CD4-positive, alpha-beta T cell treated with Interleukin-15 for 1 hour (primary cell): ENCODE results near the gene BAAT.
"Not testable (repeated sequence)": the region's sequence is repeated elsewhere in the genome, so short reads cannot be mapped to it uniquely, and the experiment has no call there.

Source experiments
- DNase-seq: peaks from one replicate; pipeline ENCODE4 v3.0.0-alpha.2; 2020

The BAAT gene

DNA sequence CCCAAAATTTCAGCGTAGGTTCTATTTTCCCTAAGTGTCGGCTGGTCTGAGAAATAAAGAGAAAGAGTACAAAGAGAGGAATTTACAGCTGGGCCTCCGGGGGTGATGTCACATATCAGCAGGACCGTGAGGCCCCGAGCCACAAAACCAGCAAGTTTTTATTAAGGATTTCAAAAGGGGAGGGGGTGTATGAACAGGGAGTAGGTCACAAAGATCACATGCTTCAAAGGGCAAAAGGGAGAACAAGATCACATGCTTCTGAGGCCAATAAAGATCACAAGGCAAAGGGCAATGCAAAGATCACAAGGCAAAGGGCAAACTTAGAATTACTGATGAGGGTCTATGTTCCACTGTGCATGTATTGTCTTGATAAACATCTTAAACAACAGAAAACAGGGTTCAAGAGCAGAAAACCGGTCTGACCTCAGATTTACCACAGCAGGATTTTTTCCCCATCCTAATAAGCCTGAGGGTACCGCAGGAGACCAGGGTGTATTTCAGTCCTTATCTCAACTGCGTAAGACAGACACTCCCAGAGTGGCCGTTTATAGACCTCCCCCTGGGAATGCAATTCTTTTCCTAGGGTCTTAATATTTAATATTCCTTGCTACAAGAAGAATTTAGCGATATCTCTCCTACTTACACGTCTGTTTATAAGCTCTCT is at the start of gene BAAT:
TSS of gene BAAT (minus strand) at position 134 of the 664 bp plus-strand sequence. CDS start 13,602 bp downstream, outside the sequence.
- not testable (repeated sequence) for DNase-seq

DNA sequence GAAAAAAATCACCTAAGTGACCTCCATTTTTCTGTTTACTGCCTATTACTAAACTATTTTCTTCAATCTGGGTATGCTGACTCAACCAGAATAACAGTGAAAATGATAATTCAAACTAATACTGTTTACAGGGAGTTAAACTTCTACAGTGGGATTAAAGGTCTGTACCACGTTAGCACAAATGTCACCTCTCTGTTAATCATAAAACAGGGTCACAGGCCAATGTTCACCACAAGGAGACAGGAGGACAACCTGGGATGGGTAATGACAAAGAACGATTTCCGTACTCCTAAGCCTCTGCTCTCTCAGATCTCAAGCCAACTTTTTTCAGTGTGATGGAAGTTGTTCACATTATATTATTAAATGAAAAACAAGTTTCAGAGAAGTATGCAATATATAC is 48.4 kb upstream of the BAAT start:
- no peak for DNase-seq

DNA sequence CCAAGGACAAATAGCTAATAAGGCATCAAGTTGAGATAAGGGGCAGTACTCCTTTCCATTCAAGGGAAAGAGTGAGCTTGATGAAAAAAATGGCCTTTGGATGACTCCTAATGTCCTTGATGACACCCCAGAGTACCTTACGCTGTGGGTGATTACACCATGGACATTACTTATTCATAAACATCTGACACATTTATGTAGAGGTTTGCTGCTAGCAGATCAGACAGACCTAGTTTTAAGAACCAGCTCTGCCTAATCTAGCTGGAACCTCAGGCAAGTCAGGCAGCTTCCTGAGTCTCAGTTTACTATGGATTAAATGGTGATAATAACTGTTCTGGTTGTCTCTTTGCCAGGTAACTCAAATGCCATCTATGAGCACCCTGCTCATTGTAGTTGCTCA is 47.9 kb upstream of the BAAT start:
- DNase-seq, result no peak

DNA sequence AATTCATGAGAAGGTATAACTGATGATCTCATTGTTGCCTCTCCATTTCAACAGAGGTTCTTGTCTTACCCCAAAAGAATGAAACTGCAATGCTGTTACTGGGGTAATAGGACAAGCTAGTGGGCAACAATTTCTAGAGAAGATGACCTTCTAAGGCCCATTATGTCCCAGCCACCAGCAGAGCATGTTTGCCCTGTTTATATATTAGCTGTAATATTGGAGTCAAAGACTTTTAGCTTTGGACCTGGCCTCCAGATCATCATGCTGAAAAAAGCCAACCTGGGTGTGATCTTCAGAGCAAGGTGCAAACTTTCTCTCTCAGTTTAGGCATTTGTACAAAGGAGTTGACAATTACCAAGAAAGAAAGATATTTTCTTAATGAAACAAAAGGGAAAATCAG is 47.4 kb upstream of the BAAT start:
- no peak for DNase-seq

DNA sequence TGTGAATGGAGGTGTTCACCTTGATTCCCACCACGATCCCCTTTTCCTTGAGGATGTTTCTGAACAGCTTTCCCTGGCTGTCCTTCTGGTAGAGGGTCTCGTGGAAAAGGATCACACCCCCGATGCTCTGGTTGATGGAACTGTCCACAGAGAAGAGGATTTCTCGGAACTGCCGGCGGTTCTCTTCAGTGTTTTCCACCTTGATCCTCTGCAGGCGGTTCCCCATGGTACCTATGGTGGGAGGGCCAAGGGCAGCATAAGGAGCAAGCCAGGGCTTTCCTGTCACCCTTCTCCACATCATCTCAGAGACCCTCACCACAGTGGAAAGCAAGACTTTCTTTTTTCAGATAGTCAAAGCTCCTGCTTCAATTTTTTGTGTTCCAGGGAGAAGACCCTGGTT is 44.9 kb upstream of the BAAT start:
- DNase-seq, result no peak

DNA sequence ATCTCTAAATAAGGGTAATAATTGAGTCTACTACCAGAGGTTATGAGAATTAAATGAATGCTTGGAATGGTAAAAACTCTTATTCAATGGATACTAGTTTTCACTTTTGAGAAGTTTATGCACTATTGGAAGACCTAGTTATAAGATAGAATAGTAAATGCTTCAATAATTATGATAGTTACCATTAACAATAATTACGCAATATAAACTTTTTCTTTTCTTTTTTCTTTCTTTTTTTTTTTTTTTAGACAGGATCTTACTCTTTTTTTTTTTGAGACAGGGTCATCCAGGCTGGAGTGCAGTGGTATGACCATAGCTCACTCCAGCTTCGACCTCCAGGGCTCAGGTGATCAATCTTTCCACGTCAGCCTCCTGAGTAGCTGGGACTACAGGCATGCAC is 44.1 kb upstream of the BAAT start:
- no peak for DNase-seq

DNA sequence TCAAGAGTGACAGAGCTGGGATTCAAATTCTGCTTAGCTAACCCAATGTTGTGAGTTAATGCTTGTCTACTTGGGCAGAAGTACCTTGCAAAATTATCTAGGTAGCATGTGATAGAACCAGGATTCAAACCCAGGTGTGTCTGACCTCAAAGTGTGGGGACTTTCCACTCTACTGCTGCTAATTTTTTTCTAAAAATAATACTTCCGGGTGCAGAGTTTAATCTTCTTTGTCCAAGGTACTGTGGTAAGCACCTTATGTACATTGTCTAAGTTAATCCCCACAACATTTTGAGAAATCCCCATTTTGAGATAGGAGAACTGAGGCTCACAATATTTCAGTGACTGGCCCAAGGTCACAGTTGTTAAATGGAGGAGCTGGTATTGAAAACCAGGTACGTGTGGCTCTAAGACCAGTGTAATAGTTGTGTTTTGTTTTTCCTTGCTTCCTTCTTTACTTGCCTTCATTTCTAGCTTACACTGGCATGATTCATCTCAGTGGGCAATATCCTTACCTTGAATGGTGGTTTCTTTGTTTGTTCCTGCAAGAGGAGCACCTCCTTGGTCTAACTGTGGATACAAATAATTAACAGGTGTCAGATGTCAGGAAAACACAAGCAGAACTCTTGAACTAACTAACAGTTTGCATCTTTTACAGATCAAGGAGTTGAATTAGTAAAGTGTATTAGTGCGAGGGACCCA is 43.3 kb upstream of the BAAT start:
- DNase-seq, result no peak

DNA sequence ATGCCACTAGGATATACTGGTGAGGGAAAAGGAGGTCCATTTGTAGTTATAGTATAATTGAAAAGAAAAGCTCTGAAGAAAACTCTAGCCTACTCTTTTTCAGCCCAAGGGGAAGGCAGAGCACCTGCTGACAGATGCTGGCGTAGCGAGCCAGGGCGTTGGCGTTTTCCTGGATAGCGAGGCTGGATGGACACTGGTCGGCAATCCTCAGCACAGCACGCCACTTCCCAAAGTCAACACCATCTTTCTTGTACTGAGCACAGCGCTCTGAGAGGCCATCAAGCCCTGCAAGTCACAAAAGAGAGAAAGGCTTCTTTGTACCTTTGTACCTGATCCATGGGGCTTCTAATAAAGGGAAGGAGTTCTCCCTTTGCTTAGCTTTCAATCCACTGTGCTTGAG is 42.6 kb upstream of the BAAT start:
- DNase-seq, result no peak

DNA sequence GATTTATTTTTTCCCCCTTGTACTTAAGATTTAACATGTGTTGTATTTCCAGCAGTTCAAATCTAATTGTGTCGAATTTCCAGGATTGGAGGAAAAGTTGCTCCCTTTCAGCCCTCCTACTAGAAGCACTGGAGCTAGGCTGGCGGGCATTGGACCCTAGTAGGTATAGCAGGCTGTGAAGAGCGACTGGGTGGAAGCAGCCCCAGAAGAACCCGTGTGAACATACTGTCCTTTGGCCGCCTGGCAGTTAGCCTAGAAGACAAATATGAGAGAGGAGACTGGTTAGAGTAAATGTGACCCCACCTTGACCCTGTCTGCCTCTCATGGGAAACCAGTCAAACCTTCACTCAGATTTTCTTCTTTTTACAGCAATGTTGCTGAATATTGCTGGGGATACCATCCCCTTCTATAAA is 36.9 kb upstream of the BAAT start:
- no peak for DNase-seq

DNA sequence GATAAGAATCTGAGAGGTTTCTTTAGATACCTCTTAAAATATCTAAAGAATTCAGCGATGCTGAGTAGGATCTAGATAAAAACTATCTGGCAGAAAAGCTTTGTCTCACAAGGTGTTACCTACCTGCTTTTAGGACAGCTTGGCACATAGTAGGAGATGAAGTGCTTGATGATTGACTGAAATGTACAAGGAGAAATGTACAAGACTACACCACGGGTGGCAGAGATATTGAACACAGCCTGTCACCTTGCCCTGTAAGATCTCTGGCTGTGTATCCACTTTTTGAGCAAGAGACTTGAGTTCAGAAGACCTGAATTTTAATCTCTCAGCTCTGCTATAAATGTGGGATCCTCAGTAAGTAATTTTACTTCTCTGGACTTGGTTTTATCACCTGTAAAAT is 35.1 kb upstream of the BAAT start:
- DNase-seq, result no peak

DNA sequence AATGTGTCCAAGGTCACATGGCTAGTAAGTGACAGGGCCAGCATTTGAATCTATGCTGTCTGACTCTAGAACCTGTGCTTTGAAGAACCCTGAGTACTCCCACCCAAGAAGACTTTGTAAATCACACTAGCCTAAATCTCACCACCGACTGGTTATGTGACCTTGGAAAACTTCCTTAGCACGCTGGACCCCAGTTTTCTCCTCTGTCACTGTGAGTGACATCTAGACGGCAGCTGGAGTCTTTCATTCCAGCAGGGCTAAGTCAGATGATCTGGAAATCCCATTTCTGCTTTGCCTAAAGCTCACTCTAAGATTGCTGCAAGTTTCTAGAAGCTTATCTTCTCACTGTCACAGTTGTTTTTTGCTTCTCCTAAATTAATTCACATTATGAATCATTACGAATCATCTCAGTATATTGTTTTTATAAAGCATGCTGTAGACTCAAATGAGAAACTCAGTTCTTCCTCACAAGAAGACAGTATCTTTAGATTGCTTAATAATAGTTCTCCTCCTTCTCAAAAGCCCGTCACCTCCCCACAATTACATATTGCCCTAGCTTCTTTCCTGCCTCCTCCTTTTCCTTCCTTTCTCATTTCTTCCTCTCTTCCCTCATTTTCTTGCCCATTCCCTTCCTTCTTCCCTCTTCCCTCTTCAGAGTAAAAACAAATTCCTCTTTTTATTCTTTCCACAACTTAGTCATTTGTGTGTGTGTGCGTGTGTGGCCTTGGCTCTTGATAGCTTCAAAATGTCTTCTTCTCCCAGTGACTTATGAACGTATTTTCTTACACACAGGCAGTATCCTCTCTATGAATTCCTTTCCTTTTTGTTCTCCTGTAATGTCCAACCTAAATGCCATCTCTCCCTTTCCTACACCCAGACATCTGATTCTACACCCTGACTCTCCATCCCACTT is 34.0 kb upstream of the BAAT start:
- no peak for DNase-seq

DNA sequence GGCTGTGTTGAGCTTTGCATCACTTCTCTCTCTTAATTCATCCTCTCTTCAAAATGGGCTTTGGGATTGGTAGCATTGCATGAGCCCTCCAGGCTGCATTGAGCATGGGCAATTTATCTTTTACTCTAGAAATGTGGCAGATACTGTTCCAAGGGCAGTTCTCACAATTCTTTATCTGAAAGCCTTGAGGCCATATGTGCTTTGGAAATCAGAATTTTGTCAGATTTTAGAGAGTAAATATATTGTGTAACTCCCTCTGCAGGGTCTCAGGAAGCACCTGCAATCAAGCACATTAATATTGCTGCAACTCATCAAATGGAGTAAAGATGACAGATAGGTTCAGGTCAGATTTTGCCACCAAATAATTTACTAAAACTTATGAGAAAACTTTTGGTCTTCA is 33.2 kb upstream of the BAAT start:
- no peak for DNase-seq

DNA sequence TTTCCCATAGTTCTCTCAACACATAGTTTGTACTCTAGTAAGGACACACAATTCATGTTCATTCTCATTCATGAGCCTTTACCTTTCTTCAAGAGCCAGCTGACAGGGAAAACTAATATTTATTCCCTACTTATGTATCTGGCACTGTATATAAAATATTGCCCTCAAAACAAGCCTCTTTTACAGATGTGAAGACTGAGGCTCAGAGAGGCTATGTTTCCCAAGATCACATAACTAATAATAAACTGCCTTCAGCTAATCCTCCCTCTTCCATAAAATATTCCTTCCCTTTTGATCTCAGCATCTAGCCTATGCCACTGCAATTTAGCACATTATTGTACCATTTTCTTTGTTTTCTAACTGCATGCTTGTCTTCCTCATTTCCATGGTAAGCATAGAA is 32.6 kb upstream of the BAAT start:
- DNase-seq, result no peak

DNA sequence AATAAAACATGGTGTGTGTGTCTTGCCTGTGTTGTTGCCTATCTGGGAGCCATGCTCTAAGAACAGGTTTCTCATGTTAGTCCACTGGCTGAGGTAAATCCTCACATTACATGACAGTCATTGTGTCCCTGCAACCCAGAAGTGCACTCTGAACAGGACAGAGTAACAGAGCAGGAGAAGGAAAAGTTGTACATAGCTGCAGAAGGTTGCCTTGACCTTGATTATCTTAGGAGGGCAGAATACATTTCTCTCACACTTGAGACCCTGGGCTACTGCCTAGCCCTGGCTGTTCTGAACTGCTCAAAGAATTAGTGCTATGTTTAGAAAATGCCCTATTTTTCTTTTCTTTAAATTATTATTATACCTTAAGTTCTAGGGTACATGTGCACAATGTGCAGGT is 30.8 kb upstream of the BAAT start:
- DNase-seq, result no peak

DNA sequence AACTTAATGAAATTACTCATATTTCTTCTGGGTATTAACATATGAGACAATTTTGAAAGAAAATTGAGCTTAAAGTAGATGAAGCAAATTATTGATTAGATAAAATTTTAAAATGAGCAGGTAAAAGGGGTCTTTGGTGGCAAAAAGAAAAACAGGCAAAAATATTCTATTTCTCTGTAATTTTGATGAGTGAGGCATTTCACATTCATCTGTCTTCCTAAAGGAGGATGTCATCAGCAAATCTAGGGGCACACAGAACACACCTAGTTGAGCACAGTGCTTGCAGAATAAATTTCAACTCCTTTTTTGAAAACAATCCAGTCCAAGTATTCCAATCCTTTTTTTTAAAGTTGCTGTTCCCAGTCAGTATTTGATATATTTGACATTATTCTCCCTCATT is 30.0 kb upstream of the BAAT start:
- no peak for DNase-seq

DNA sequence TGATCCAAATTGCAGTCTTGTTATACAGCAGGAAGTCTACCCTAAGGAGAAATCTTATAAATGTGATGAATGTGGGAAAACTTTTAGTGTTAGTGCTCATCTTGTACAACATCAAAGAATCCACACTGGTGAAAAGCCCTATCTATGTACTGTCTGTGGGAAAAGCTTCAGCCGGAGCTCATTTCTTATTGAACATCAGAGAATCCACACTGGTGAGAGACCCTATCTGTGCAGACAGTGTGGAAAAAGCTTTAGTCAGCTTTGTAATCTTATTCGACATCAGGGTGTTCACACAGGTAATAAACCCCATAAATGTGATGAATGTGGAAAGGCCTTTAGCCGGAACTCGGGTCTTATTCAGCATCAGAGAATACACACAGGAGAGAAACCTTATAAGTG is 24.3 kb upstream of the BAAT start:
- DNase-seq, result no peak

DNA sequence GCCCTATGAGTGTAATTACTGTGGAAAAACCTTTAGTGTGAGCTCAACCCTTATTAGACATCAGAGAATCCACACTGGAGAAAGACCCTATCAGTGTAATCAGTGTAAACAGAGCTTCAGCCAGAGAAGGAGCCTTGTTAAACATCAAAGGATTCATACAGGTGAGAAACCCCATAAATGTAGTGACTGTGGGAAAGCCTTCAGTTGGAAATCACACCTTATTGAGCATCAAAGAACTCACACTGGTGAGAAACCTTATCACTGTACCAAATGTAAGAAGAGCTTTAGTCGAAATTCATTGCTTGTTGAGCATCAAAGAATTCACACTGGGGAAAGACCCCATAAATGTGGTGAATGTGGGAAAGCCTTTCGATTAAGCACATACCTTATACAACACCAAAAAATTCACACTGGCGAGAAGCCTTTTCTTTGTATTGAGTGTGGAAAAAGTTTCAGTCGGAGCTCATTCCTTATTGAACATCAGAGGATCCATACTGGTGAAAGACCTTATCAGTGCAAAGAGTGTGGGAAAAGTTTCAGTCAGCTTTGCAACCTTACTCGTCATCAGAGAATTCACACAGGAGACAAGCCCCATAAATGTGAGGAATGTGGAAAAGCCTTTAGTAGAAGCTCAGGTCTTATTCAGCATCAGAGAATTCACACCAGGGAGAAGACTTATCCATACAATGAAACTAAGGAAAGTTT is 23.7 kb upstream of the BAAT start:
- no peak for DNase-seq

DNA sequence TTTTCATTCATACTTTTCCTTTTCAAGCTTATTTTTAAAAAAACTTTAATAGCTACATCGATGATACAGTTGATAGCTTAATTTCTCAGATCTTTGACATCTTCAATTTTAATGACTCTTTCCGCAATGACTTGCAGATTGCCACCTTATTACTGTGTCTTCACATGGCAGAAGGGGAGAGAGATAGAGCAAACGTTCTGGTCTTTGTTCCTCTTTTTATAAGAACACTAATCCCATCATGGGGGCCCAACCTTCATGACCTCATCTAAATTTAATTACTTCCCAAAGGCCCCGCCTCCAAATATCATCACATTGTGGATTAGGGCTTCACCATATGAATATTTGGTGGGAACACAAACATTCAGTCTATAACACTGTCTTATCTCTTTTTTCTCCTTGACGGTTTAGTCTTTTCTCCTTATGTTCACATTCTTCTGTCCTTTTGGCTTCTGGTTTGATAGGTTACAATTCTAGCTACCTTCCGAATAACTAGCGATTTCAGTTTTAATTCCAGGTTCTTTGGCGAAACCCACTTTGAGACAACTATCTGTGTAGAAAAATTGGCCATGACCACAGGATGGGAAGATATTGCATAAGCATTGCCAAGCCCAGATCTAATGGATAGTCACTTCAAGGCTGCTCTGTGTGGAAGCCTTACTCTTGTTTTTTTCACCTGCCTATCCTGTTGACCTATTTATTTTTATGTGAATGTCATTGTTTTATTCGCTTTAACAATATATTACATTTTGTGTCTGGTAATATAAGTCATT is 18.9 kb upstream of the BAAT start:
- DNase-seq, result no peak

DNA sequence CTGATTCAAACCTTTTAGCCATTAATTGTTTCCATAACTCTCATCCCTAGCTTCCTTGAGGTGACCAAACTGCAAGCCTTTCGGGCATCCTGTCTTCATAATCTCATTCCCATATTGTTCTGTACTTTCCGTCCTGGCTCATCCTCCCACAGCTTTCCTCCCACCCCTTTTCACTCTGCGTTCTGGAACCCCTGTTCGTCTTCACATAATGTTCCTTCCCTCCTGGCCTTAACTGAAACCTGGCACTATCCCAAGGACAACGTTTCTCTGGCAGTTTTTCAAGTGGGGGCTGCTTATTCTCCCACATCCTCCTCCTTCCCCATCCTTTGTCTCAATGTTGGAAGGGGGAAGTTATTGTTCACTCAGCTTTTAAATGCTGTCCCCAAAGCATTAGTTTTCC is 15.3 kb upstream of the BAAT start:
- no peak for DNase-seq

DNA sequence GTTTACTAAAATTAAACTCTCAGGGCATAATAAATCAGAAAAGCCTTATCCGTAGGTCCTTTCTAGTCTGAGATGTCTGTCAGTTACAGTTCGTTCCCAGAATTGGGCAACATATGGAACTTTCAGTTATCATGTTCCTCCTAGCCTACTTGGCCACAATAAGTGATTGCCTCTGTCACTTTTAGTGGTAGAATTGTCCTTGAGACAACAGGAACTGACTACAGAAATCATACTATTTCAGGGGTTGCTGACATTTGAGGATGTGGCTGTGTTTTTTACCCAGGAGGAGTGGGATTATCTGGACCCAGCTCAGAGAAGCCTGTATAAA is 14.8 kb upstream of the BAAT start:
- DNase-seq, result no peak

DNA sequence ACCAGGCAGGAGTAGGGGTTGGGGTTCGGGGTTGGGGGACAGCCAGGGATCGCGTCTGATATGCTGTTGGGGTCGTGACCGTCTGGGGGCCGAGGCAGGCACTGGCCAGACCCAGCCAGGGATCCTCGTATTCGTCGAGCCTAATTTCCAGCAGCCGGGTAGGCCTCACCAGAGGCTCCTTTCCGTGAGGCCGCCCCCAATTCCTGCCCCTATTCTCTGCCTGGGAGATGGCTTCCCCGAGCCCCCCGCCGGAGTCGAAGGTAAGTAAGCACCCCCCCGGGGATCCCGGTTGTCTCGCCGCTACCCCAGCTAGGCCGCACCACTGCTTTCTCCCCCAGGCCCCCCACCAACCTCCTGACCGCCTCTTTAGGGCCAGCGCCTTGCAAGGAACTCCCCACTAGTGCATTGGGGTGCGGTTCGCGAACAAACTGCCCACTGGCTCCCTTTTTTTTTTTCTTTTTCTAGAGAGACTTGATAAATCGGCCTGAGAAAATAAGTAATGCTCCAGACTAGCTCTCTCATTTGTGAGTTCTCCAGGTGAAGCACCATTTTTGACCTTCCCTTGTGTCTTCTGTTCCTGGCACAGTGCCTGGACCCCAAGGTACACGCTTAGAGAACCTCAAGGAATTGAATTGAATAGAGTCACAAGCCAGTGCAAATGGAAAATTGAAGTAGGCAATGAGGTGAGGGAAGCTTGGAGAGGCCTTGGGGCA is 14.3 kb upstream of the BAAT start:
- DNase-seq, result no peak
